Measurements from ENCODE around the gene MIEF1. TPM values are rescaled to one million over a fixed set of nuclear protein-coding genes. Genes with fewer than 3 reads are reported as not detected.

Gene MIEF1
- total and polyA plus RNA-seq, 2 donors (not counting 1 experiment from before 2014, with no cell fraction given) = 9.8 to 37.2 TPM

DNA sequence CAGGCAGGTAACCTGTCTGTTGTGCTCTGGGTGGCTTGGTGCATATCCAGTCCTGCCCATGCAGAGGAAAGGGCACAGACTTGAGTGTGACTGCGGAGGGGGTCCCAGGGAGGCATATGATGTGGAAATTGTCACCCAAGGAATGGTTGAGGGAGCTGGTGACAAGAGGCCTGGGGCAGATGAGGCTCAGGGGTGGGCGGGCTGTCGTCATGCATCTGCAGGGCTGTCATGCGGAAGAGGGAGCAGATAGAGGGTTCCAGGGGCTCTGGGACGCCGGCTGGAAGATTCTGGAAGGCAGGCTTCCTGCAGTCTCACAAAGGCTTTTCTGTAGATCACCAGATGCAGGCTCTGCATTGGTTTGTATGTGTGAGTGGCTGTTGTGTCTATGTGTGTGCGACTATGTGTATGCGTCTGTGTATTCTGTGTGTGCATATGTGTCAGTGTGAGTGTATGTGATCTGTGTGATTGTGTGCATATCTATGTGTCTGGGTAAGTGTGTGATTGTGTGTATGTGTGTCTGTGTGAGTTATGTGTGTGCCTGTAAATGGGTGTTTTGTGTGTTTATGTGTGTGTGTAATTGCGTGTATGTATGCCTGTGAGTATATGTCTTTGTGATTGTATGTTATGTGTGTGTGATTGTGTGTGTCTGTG, 60.9 kb downstream of the MIEF1 start:
- peaks cover 0 to 25% (median 13%) of the 10 kb centered on the region in 4 experiments for H3K27me3 ChIP-seq (replicated peaks in 1 of 4; ENCODE audit: control extremely low read depth in 1 of 4, control insufficient read depth in 3 of 4, insufficient read depth in 4 of 4, low read length in 3 of 4)
- no peak overlapping the region for H3K4me2 ChIP-seq (replicated peaks; ENCODE audit: low read depth, low read length, poor library complexity, severe bottlenecking)
- H3K4me3 Mint-ChIP-seq = no peak overlapping the region
- no peak for ATAC-seq (ENCODE audit: low read depth)
- no peaks in the 10 kb centered on the region for H4K20me1 ChIP-seq (ENCODE audit: control insufficient read depth, insufficient read depth, low read length, poor library complexity, severe bottlenecking)
- no peak overlapping the region for H3K9ac ChIP-seq (ENCODE audit: low read length)
- no peak for DNase-seq
- intact Hi-C loops (cut with micrococcal nuclease) = no loop called here
- H3K27me3 Mint-ChIP-seq = peaks cover 22% of the 10 kb centered on the region
- peaks cover 15 to 16% of the 10 kb centered on the region in 2 donors for H3K4me1 ChIP-seq (ENCODE audit: control insufficient read depth in 2 of 2, insufficient read depth in 2 of 2, low read length in 2 of 2)
- no peaks in the 10 kb centered on the region for H3K9me3 ChIP-seq (ENCODE audit: control extremely low read depth in 1 of 3, control insufficient read depth in 2 of 3, insufficient read depth in 1 of 3, low read length in 2 of 3)
- H3K36me3 ChIP-seq (replicated peaks in 1 of 2; ENCODE audit: control extremely low read depth in 1 of 2, control insufficient read depth in 1 of 2, extremely low read depth in 1 of 2, insufficient read depth in 2 of 2, low read length in 1 of 2) = no peaks in the 10 kb centered on the region
- H3K79me2 ChIP-seq (ENCODE audit: control insufficient read depth, insufficient read depth, low read length) = no peaks in the 10 kb centered on the region
- POLR2A ChIA-PET = no interaction called here
- H3K27ac ChIP-seq (ENCODE audit: low read length in 2 of 2) = no peak overlapping the region
- no peak overlapping the region for H2AFZ ChIP-seq (ENCODE audit: insufficient read depth, low read depth, low read length, poor library complexity, severe bottlenecking)
- whole genome bisulfite sequencing (ENCODE audit: insufficient coverage) = 86% methylated on average over 9 of the region's 9 CpGs
- TF ChIP-seq, protein P1, sequence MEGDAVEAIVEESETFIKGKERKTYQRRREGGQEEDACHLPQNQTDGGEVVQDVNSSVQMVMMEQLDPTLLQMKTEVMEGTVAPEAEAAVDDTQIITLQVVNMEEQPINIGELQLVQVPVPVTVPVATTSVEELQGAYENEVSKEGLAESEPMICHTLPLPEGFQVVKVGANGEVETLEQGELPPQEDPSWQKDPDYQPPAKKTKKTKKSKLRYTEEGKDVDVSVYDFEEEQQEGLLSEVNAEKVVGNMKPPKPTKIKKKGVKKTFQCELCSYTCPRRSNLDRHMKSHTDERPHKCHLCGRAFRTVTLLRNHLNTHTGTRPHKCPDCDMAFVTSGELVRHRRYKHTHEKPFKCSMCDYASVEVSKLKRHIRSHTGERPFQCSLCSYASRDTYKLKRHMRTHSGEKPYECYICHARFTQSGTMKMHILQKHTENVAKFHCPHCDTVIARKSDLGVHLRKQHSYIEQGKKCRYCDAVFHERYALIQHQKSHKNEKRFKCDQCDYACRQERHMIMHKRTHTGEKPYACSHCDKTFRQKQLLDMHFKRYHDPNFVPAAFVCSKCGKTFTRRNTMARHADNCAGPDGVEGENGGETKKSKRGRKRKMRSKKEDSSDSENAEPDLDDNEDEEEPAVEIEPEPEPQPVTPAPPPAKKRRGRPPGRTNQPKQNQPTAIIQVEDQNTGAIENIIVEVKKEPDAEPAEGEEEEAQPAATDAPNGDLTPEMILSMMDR (IDR thresholded peaks at IDR 0.05) = no peak
- no peak for TF ChIP-seq EZH2 (IDR thresholded peaks at IDR 0.05; ENCODE audit: borderline replicate concordance, insufficient read depth, low read depth, low read length, poor library complexity, severe bottlenecking)
- peaks cover 15% of the 10 kb centered on the region for H3K4me1 Mint-ChIP-seq
- peaks cover 6% of the 10 kb centered on the region for H3K9me3 Mint-ChIP-seq (ENCODE audit: insufficient read depth)
- no peak overlapping the region for H3K4me3 ChIP-seq (ENCODE audit: control extremely low read depth in 1 of 5, extremely low read depth in 1 of 5, insufficient read depth in 1 of 5, low read depth in 2 of 5, low read length in 4 of 5)
- H3K27ac Mint-ChIP-seq = no peak overlapping the region
- CTCF ChIA-PET = interaction anchor here (2.2 kb wide), 1 partner anchor 461 kb away, joined by 13 read pairs; no protein-coding TSS in a partner anchor

DNA sequence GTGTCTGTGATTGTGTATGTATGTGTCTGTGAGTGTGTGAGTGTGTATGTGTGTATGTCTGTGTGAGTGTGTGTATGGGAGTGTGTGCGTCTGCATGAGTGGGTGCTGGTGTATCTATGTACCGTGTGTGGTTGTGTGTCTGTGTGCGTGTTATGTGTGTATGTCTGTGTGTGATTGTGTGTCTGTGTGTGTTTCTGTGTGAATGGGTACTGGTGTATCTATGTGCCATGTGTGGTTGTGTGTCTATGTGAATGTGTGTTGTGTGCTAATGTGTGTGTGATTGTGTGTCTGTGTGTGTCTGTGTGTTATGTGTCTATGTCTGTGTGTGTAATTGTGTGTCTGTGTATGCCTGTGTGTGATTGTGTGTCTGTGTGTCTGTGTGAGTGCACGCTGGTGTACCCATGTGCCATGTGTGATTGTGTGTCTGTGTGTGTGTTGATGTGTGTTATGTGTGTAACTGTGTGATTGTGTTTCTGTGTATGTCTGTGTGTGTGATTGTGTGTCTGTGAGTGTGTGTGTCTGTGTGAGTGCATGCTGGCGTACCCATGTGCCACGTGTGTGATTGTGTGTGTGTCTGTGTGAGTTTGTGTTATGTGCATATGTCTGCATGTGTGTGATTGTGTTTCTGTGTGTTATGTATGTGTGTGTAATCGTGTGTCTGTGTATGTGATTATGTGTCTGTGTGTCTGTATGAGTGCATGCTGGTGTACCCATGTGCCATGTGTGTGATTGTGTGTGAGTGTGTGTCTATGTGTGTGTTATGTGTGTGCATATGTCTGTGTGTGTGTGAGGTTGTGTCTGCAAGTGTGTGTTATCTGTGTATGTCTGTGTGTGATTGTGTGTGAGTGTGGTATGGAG, 61.7 kb downstream of the MIEF1 start:
- no peak overlapping the region for H2AFZ ChIP-seq (ENCODE audit: insufficient read depth, low read depth, low read length, poor library complexity, severe bottlenecking)
- ATAC-seq (ENCODE audit: low read depth) (no peak), DNase-seq (no peak)
- H3K79me2 ChIP-seq (ENCODE audit: control insufficient read depth, insufficient read depth, low read length) = no peaks in the 10 kb centered on the region
- H3K9ac ChIP-seq (ENCODE audit: low read length) = no peak overlapping the region
- peaks cover 9 to 10% of the 10 kb centered on the region in 2 donors for H3K4me1 ChIP-seq (ENCODE audit: control insufficient read depth in 2 of 2, insufficient read depth in 2 of 2, low read length in 2 of 2)
- no peak overlapping the region for H3K27ac ChIP-seq (ENCODE audit: low read length in 2 of 2)
- intact Hi-C loops (cut with micrococcal nuclease) = no loop called here
- H3K9me3 ChIP-seq (ENCODE audit: control extremely low read depth in 1 of 3, control insufficient read depth in 2 of 3, insufficient read depth in 1 of 3, low read length in 2 of 3) = no peaks in the 10 kb centered on the region
- POLR2A ChIA-PET = no interaction called here
- peaks cover 0 to 16% (median 7%) of the 10 kb centered on the region in 4 experiments for H3K27me3 ChIP-seq (replicated peaks in 1 of 4; ENCODE audit: control extremely low read depth in 1 of 4, control insufficient read depth in 3 of 4, insufficient read depth in 4 of 4, low read length in 3 of 4)
- WGBS (ENCODE audit: insufficient coverage) = 84% methylated on average over 7 of the region's 7 CpGs
- no peak overlapping the region for H3K4me3 ChIP-seq (ENCODE audit: control extremely low read depth in 1 of 5, extremely low read depth in 1 of 5, insufficient read depth in 1 of 5, low read depth in 2 of 5, low read length in 4 of 5)
- no peaks in the 10 kb centered on the region for H4K20me1 ChIP-seq (ENCODE audit: control insufficient read depth, insufficient read depth, low read length, poor library complexity, severe bottlenecking)
- CTCF ChIA-PET = no interaction called here
- H3K4me2 ChIP-seq (replicated peaks; ENCODE audit: low read depth, low read length, poor library complexity, severe bottlenecking) = no peak overlapping the region
- Mint-ChIP-seq H3K4me3 (no peak overlapping the region), H3K27ac (no peak overlapping the region), H3K9me3 (ENCODE audit: insufficient read depth) (peaks cover 6% of the 10 kb centered on the region), H3K27me3 (peaks cover 19% of the 10 kb centered on the region), H3K4me1 (peaks cover 14% of the 10 kb centered on the region)
- TF ChIP-seq, protein P1 (IDR thresholded peaks at IDR 0.05) = no peak
- H3K36me3 ChIP-seq (replicated peaks in 1 of 2; ENCODE audit: control extremely low read depth in 1 of 2, control insufficient read depth in 1 of 2, extremely low read depth in 1 of 2, insufficient read depth in 2 of 2, low read length in 1 of 2) = no peaks in the 10 kb centered on the region

Data from B cell (primary cell).